ENCODE data around the gene DDIAS.
"Not testable (repeated sequence)": the region's sequence is repeated elsewhere in the genome, so short reads cannot be mapped to it uniquely, and the experiment has no call there.

DDIAS gene

GRCh38 chr11:82969811-82970210 is 68.3 kb downstream of the DDIAS start:
- DNase-seq: no peak

DNA sequence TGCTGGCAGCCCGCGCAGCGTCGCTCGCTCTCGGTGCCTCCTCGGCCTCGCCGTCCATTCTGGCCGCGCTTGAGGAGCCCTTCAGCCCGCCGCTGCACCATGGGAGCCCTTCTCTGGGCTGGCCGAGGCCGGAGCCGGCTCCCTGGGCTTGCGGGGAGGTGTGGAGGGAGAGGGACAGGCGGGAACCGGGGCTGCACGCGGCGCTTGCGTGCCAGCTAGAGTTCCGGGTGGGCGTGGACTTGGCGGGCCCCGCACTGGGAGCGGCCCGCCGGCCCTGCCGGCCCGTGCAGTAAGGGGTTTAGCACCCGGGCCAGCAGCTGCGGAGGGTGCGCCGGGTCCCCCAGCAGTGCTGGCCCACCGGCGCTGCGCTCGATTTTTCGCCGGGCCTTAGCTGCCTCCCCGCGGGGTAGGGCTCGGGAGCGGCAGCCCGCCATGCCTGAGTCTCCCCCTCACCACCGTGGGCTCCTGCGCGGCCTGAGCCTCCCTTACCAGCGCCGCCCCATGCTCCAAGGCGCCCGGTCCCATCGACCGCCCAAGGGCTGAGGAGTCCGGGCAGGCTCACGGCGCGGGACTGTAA is 69.1 kb downstream of the DDIAS start:
- DNase-seq: not testable (repeated sequence)

- peak; percentile 62 for DNase-seq
Observed at GRCh38 chr11:82971519-82971946, 70.0 kb downstream of the DDIAS start.

GRCh38 chr11:82972103-82972502 is 70.6 kb downstream of the DDIAS start:
- DNase-seq: no peak

DNA sequence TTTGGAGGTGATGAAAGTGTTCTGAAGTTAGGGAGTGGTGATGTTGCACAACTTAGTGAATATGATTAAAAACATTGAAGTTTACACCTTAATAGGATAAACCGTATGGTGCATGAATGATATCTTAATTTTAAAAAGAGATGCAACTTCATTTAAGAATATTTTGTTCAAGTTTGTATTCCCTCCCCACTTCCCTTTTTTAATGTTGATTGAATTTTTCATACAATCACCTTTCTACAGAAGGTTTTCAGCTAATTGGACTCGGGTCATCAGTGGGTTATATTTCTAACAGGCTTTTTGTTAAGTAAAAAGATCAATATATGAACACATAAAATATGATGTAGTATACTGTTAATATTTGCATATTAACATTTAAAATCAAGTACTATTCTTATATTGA is 72.6 kb downstream of the DDIAS start:
- no peak for DNase-seq

DNA sequence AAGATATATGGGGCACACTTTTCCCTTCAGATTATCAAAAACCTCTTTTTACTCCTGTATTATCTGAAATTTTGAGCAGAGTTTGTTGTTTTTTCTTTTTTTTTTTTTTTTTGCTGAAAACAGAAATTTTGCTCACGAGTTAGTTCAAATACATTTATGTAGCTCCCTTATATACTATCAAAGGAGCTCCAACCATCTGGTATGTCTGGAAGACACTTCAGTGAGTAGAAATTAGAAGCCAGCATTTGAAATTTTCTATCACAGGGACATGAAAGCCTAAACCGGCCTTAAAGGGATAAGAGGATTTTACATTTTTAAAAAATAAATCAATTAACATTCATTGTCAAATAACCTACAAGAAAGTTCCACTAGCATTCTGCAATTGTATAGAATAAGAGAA is 73.3 kb downstream of the DDIAS start:
- no peak for DNase-seq

DNA sequence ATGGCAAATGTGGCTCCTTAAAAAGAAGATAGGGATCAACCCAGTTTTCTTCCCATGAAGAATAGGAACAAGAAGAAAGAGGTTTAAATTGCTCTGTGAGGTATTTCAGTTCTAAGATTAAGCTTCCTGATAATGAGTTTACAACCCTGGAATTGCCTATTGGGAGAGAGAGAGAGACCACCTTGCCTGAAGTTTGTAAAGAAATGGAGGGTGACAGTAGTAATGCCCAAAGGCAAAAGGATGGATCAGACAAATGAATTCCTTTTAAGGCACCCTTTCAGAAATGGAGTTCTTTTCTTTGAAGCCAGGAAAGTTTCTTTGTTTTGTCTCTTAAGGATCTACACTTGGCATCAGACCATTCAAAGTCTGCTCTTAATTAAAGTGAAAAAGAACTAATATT is 74.3 kb downstream of the DDIAS start:
- no peak for DNase-seq

- DNase-seq: no peak
Observed at GRCh38 chr11:82976786-82977185, 75.2 kb downstream of the DDIAS start.

DNA sequence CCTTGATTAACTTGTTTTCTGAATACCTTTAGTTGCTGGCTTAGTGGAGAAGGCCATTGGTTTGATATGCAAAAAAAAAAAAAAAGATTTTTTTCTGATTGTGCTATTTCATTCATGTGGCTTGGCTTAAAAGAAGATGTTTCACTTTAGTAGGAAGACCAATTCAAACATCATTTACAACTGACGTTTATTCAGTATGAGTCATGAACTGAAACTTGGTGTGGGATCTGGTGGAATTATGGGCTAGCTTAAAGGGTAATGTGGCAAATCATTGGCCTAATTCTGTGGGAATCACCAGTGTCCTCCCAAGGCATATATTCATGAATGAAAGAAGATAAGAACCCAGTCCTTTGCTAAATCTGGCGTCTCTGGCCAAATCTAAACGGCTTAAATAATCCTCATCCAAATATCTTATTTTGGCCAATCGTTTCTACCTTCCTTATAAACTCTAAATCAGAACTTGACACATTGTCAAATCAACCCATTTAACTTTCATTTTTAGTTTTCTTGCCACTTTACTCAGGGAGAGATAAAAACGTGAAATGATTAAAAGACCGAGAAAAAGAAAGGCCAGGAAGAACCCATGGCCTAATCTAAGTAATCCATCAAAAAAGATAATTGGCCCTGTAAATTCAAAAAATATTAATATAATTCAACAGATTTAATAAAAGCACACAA is 77.0 kb downstream of the DDIAS start:
- peak; percentile 10 for DNase-seq

DNA sequence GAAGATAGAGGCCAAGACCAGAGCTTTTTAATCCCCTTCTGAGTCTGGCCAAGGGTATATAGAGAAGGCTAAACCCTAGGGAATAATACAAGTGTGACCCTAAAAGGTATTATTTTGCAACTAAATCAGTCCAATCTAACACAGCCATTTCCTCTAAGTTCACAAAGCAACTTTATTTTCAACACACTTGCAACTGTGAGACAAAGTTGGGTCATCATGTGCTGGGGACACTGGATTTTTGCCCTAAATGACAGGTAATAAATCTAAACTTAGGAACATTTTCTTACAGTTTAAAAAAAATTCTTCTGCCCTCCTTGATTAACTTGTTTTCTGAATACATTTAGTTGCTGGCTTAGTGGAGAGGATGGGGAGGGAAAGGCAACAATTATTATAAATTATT is 78.3 kb downstream of the DDIAS start:
- DNase-seq: no peak

DNA sequence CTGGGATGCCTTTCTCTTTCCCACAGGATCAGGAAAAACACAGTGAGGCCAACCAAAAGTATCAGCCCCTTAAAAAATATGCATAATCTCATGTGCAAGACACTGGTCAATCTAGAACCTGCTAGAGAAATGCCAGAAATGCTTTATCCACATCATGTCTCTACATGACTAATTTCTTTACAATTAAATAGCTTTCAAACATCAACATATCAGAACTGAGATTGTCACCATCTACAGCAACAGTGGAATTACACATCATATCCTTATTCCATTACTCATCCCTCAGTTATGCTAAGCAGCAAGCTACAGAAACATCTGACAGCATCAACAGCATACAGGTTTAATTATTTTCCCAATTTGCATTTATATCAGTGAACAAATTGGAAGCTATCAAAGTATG is 78.8 kb downstream of the DDIAS start:
- DNase-seq: no peak

GRCh38 chr11:82980947-82981346 is 79.4 kb downstream of the DDIAS start:
- no peak for DNase-seq

- no peak for DNase-seq
Observed at GRCh38 chr11:82981852-82982251, 80.3 kb downstream of the DDIAS start.

Measured in CD4-positive, alpha-beta T cell treated with Interleukin-12 subunit alpha and Interleukin-12 subunit beta, for 1 hour (primary cell).